Measurements from ENCODE around the gene PPP2R3B.

GRCh38 chrX:348461-349117, 38.1 kb downstream of the PPP2R3B start:
- TF ChIP-seq MAX (IDR thresholded peaks at IDR 0.05): no peak
- TF ChIP-seq CREB1 (IDR thresholded peaks at IDR 0.05; ENCODE audit: low read depth): no peak
- TF ChIP-seq TEAD4 (IDR thresholded peaks at IDR 0.05): no peak
- TF ChIP-seq RAD21 (IDR thresholded peaks at IDR 0.05; ENCODE audit: low read depth): no peak
- TF ChIP-seq EP300 (IDR thresholded peaks at IDR 0.05; ENCODE audit: borderline replicate concordance): no peak
